Body of pancreas (tissue), 4 donors: ENCODE results near the gene PLEKHA7. TPM values are rescaled to one million over a fixed set of nuclear protein-coding genes. Genes with fewer than 3 reads are reported as not detected.

Experiments
- ATAC-seq: fragments of 150-250 bp; one replicate; pipeline ENCODE4 v1.9.1; 2016
- DNase-seq, 4 donors: peaks; one replicate each; pipeline ENCODE4 v3.0.0-alpha.2; 2019
- H3K27ac ChIP-seq, 4 donors: fragments of 200-600 bp; sonication (generic); 1 replicate in 3 of 4; 2 replicates in 1 of 4; pipeline versions ENCODE4 v1.5.1 to v1.6.1; 2016 to 2019; ENCODE audit warnings: mild to moderate bottlenecking in 1 of 4, mixed read lengths in 1 of 4, moderate library complexity in 1 of 4
- H3K27me3 ChIP-seq, 2 donors: fragments of 200-600 bp; sonication (generic); one replicate each; pipeline ENCODE4 v1.6.0; 2016; ENCODE audit warnings: mild to moderate bottlenecking in 1 of 2
- H3K36me3 ChIP-seq, 2 donors: fragments of 200-600 bp; sonication (generic); replicated peaks in 1 of 2; 2 replicates each; pipeline ENCODE4 v1.5.1; 2016; ENCODE audit warnings: low read depth in 2 of 2; ENCODE audit not compliant: insufficient read depth in 1 of 2
- H3K4me1 ChIP-seq: fragments of 200-600 bp; sonication (generic); one replicate; pipeline ENCODE4 v1.6.0; 2016
- H3K4me3 ChIP-seq, 2 donors: fragments of 200-600 bp; sonication (generic); 1 replicate in 1 of 2; 2 replicates in 1 of 2; pipeline ENCODE4 v1.5.1; 2016 to 2019
- H3K9me3 ChIP-seq, 3 donors: fragments of 200-600 bp; sonication (generic); 1 replicate in 2 of 3; 2 replicates in 1 of 3; pipeline ENCODE4 v1.5.1; 2016
- CTCF ChIP-seq, 7 experiments: fragments of 450-650 bp in 4 of 7; fragments of 200-600 bp in 3 of 7; sonication (generic) in 3 of 7; IDR thresholded peaks; one replicate each; pipeline ENCODE4 v1.5.1; 2016 to 2019; ENCODE audit warnings: antibody characterized with exemption in 7 of 7
- POLR2A ChIP-seq, 3 donors: fragments of 450-650 bp; IDR thresholded peaks; one replicate each; pipeline ENCODE4 v1.6.1; 2016; ENCODE audit warnings: antibody characterized with exemption in 3 of 3, mild to moderate bottlenecking in 2 of 3
- WGBS, 2 donors: methylation state at CpG; one replicate each; pipeline ENCODE4 v1.1.5; 2017; 5-methylcytosine and 5-hydroxymethylcytosine counted together
- intact Hi-C: fragments of 100-400 bp; cut with DNase I; formaldehyde crosslinking; loops from one replicate; pipeline ENCODE4 v1.15.1; 2023
- total RNA-seq, 2 donors: library from RNA; depleted of rRNA; stranded (reverse); fragments of >200 nt; gene quantifications; one replicate each; pipeline ENCODE4 v1.1.0, GENCODE V29; 2016

The PLEKHA7 gene
- total RNA-seq, 2 donors from 2014 or later, result 30.4 to 34.6 TPM

GRCh38 chr11:16813126-16813525 is 201.1 kb downstream of the PLEKHA7 start:
- Histone ChIP-seq H3K27ac (no peak overlapping the region), H3K27me3 (no peaks in the 10 kb centered on the region), H3K9me3 (no peaks in the 10 kb centered on the region), H3K4me3 (no peak overlapping the region), H3K4me1 (no peaks in the 10 kb centered on the region), H3K36me3 (no peaks in the 10 kb centered on the region)
- 68 to 86% methylated on average over 5 of the region's 5 CpGs for WGBS, 2 donors
- ATAC-seq (no peak), DNase-seq (peak in 1 of 4 donors; percentile 34)
- intact Hi-C loops, result loop anchor here (10.0 kb wide), 1 partner anchor 252 kb away; no protein-coding TSS in a partner anchor
- TF ChIP-seq CTCF (IDR thresholded peaks at IDR 0.05) (no peak), POLR2A (IDR thresholded peaks at IDR 0.05) (no peak)

GRCh38 chr11:16812274-16812673 is 201.9 kb downstream of the PLEKHA7 start:
- Histone ChIP-seq H3K27me3 (no peaks in the 10 kb centered on the region), H3K4me3 (no peak overlapping the region), H3K27ac (no peak overlapping the region), H3K9me3 (no peaks in the 10 kb centered on the region), H3K4me1 (no peaks in the 10 kb centered on the region), H3K36me3 (no peaks in the 10 kb centered on the region)
- no peak for DNase-seq
- 69 to 88% methylated on average over 3 to 5 of the region's 5 CpGs for WGBS, 2 donors
- TF ChIP-seq POLR2A (IDR thresholded peaks at IDR 0.05) (no peak), CTCF (IDR thresholded peaks at IDR 0.05) (no peak)
- no peak for ATAC-seq
- intact Hi-C loops, result loop anchor here (10.0 kb wide), 1 partner anchor 253 kb away; no protein-coding TSS in a partner anchor

GRCh38 chr11:16811136-16812020 is 202.8 kb downstream of the PLEKHA7 start:
- H3K27ac ChIP-seq, result no peak overlapping the region
- intact Hi-C loops, result loop anchor here (10.0 kb wide), 1 partner anchor 253 kb away; no protein-coding TSS in a partner anchor
- no peaks in the 10 kb centered on the region for H3K9me3 ChIP-seq
- H3K36me3 ChIP-seq, result no peaks in the 10 kb centered on the region
- ATAC-seq (no peak), DNase-seq (no peak)
- WGBS, 2 donors, result 93 to 94% methylated on average over 3 of the region's 3 CpGs
- no peaks in the 10 kb centered on the region for H3K4me1 ChIP-seq
- no peaks in the 10 kb centered on the region for H3K27me3 ChIP-seq
- TF ChIP-seq CTCF (IDR thresholded peaks at IDR 0.05) (no peak), POLR2A (IDR thresholded peaks at IDR 0.05) (no peak)
- H3K4me3 ChIP-seq, result no peak overlapping the region

GRCh38 chr11:16809886-16810668 is 204.1 kb downstream of the PLEKHA7 start:
- peak overlapping the region in 1 of 4 donors; percentile 29 for H3K27ac ChIP-seq
- H3K4me3 ChIP-seq, result no peak overlapping the region
- ATAC-seq (peak; percentile 38), DNase-seq (peak; percentile 25 to 70 (median 54))
- H3K4me1 ChIP-seq, result no peaks in the 10 kb centered on the region
- no peak for TF ChIP-seq CTCF (IDR thresholded peaks at IDR 0.05)
- TF ChIP-seq POLR2A (IDR thresholded peaks at IDR 0.05), result no peak
- 68 to 80% methylated on average over 9 to 11 of the region's 11 CpGs for WGBS, 2 donors
- H3K36me3 ChIP-seq, result no peaks in the 10 kb centered on the region
- no peaks in the 10 kb centered on the region for H3K9me3 ChIP-seq
- intact Hi-C loops, result loop anchor here (10.0 kb wide), 1 partner anchor 255 kb away; no protein-coding TSS in a partner anchor
- H3K27me3 ChIP-seq, result no peaks in the 10 kb centered on the region
